NCI-H1048 (cell line): ENCODE results near the gene PTPRF.

Experiments used
- DNase-seq: peaks from one replicate; lab custom pipeline; 2025; lab: John Stamatoyannopoulos, UW

PTPRF gene

DNA sequence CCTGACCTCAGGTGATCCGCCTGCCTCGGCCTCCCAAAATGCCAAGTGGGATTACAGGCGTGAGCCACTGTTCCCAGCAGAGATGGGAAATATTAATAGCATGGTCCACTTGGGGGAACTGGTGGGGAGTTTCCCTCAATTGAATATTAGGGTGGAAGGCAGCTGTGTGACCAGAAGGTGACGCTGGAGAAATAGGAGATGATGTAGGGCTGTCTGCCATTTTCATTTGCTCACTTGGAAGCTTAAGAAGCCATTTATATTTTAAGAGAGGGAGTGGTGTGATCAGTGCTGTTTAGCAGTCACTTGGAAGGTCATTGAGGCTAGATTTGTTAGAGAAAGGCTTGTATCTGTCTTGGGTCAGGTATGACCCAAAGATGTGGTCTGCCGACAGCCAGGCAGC is 139.2 kb downstream of the PTPRF start:
- no peak for DNase-seq

DNA sequence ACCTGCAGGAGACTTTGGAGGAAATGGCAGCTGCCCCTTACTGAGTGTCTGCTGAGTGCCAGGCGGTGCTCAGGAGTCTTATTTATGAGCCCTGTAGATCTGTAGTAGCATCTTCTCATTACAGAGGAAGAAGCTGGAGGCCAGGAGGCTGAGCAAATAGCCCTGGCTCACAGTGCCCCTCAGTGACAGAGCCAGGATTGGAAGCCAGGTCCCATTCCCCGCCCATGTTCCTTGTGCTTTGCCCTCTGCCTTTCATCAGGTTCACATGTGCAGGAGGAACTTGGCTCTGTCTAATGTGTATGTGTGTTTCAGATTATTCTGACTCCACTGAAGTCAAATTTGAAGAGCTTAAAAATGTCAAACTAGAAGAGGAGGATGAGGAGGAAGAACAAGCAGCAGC is 140.5 kb downstream of the PTPRF start:
- no peak for DNase-seq

DNA sequence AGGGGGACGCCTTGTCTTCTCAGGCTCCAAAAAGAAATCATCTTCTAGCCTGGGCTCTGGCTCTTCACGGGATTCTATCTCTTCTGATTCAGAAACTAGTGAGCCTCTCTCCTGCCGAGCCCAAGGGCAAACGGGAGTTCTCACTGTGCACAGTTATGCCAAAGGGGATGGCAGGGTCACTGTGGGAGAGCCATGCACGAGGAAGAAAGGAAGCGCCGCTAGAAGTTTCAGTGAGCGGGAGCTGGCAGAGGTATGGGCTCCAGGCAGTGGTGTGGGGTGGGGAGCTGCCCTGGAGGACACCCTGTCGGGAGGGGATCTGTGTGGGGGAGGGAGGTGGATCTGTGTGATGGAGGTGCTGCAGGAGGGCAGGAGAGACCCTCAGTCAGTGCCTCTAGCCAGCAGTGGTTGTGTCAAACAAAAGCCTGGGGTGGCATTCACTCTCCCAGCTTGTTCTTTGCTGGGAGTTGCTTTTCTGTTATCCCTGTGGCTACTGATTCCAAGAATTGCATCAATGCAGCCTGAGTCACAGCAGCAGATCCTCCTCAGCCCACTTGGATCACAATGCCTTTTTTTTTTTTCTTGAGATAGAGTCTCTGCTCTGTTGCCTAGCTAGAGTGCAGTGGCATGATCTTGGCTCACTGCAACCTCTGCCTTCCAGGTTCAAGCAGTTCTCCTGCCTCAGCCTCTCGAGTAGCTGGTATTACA is 141.1 kb downstream of the PTPRF start:
- no peak for DNase-seq

DNA sequence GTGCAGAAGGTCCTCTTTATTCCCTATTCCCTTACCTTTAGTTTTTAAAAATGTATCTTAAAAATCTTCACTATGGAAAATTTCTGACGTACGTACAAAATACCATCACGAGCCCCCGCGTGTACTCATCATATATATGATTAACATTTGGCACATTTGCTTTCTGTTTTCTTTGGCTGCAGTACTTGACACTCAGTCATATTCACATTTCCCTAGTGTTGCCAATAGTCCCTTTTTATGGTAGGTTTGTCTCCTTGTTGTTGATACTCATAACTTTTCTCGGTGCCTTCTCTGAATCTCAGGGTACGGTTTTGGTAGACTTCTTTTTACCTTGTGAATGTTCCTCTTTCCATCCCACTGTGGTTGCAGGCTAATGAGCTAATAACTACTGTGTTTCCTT is 142.6 kb downstream of the PTPRF start:
- DNase-seq = no peak
